ENCODE results near the gene PIGR. TPM values are rescaled to one million over a fixed set of nuclear protein-coding genes. Genes with fewer than 3 reads are reported as not detected.

Gene PIGR
- polyA plus RNA-seq, 1 donor (not counting 4 experiments of a cell fraction or from before 2014, with no cell fraction given) = 0.01 TPM

DNA sequence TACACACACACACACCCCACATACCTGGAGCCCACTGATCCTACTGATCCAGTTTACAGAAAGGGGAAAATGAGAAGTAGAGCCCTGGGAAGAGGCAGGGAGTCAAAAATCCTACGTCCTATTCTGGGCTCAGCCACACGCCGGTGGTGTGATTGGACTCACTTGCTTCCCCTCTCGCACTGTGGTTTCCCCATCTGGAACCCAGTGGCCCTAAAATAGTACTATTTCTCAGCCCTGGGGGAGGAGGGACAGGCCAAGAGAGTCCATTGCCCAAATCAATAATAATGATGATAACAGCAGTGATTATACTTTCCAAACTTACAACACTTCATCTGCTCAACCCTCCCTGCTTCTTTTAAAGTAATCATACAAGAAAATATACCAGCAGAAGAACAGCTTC, 2.9 kb upstream of the PIGR start:
- Histone ChIP-seq H3K4me2 (ENCODE audit: control insufficient read depth, extremely low read depth, insufficient read depth, low read depth, low read length) (no peak overlapping the region), H3K27me3 (ENCODE audit: control insufficient read depth, extremely low read depth, insufficient read depth, low read length) (peaks cover 10% of the 10 kb centered on the region), H3K4me3 (ENCODE audit: control insufficient read depth in 2 of 3, extremely low read depth in 1 of 3, insufficient read depth in 2 of 3, low read depth in 1 of 3, low read length in 3 of 3) (no peak overlapping the region), H3K79me2 (ENCODE audit: control insufficient read depth, insufficient read depth, low read length) (no peaks in the 10 kb centered on the region), H4K20me1 (ENCODE audit: control insufficient read depth, extremely low read depth, insufficient read depth, low read length) (no peaks in the 10 kb centered on the region), H3K9me1 (ENCODE audit: control insufficient read depth, extremely low read depth, insufficient read depth, low read length) (no peaks in the 10 kb centered on the region), H3K36me3 (ENCODE audit: control insufficient read depth in 2 of 2, extremely low read depth in 1 of 2, insufficient read depth in 2 of 2, low read length in 2 of 2) (no peaks in the 10 kb centered on the region), H3K9ac (ENCODE audit: control insufficient read depth, extremely low read depth, insufficient read depth, low read length) (no peak overlapping the region), H3K27ac (ENCODE audit: control insufficient read depth, insufficient read depth, low read length) (no peak overlapping the region), H2AFZ (ENCODE audit: control insufficient read depth, low read length) (no peak overlapping the region), H3K9me3 (ENCODE audit: control insufficient read depth, low read depth, low read length) (no peaks in the 10 kb centered on the region), H3K4me1 (ENCODE audit: control insufficient read depth, extremely low read depth, insufficient read depth, low read length) (peaks cover 9% of the 10 kb centered on the region)
- FAIRE-seq (no peak), DNase-seq (ENCODE audit: low read depth, low spot score) (no peak)
- dilution Hi-C loops (cut with MboI; ENCODE audit: extremely low pct_ligation_motif_present, low sequenced_read_pairs) = no loop called here
- no peak for TF ChIP-seq EZH2 (IDR thresholded peaks at IDR 0.05; ENCODE audit: low read length)
- TF ChIP-seq, protein P1, sequence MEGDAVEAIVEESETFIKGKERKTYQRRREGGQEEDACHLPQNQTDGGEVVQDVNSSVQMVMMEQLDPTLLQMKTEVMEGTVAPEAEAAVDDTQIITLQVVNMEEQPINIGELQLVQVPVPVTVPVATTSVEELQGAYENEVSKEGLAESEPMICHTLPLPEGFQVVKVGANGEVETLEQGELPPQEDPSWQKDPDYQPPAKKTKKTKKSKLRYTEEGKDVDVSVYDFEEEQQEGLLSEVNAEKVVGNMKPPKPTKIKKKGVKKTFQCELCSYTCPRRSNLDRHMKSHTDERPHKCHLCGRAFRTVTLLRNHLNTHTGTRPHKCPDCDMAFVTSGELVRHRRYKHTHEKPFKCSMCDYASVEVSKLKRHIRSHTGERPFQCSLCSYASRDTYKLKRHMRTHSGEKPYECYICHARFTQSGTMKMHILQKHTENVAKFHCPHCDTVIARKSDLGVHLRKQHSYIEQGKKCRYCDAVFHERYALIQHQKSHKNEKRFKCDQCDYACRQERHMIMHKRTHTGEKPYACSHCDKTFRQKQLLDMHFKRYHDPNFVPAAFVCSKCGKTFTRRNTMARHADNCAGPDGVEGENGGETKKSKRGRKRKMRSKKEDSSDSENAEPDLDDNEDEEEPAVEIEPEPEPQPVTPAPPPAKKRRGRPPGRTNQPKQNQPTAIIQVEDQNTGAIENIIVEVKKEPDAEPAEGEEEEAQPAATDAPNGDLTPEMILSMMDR (optimal IDR thresholded peaks at IDR 0.05 in 1 of 3, IDR thresholded peaks at IDR 0.05 in 1 of 3, conservative IDR thresholded peaks at IDR 0.05 in 1 of 3; ENCODE audit: extremely low read depth in 1 of 3, insufficient read depth in 2 of 3, low read length in 3 of 3) = no peak

DNA sequence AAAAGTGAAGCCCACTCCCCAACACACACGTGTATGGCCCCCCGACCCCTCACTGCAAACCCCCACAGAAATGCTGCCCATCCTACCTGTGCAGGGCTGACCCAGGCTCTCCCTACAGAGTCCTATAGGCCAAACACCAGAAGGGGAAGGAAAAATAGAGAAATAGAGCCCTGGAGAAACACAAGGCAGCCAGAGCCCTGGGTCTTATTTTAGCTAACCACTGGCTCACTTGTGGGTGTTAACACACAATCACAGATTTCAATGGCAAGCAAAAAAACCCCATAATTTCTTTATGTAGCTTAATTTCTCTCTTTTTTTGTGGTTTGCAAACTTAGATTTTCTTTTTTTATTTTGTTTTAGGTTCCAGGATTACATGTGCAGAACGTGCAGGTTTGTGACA, 989 bp upstream of the PIGR start:
- FAIRE-seq (no peak), DNase-seq (ENCODE audit: low read depth, low spot score) (no peak)
- H3K4me2 ChIP-seq (ENCODE audit: control insufficient read depth, extremely low read depth, insufficient read depth, low read depth, low read length) = no peak overlapping the region
- H3K9ac ChIP-seq (ENCODE audit: control insufficient read depth, extremely low read depth, insufficient read depth, low read length) = no peak overlapping the region
- no peak for TF ChIP-seq EZH2 (IDR thresholded peaks at IDR 0.05; ENCODE audit: low read length)
- TF ChIP-seq, protein P1 (optimal IDR thresholded peaks at IDR 0.05 in 1 of 3, IDR thresholded peaks at IDR 0.05 in 1 of 3, conservative IDR thresholded peaks at IDR 0.05 in 1 of 3; ENCODE audit: extremely low read depth in 1 of 3, insufficient read depth in 2 of 3, low read length in 3 of 3) = no peak
- H3K79me2 ChIP-seq (ENCODE audit: control insufficient read depth, insufficient read depth, low read length) = no peaks in the 10 kb centered on the region
- no peaks in the 10 kb centered on the region for H3K9me3 ChIP-seq (ENCODE audit: control insufficient read depth, low read depth, low read length)
- H3K36me3 ChIP-seq (ENCODE audit: control insufficient read depth in 2 of 2, extremely low read depth in 1 of 2, insufficient read depth in 2 of 2, low read length in 2 of 2) = no peaks in the 10 kb centered on the region
- H3K27ac ChIP-seq (ENCODE audit: control insufficient read depth, insufficient read depth, low read length) = no peak overlapping the region
- peaks cover 5% of the 10 kb centered on the region for H3K4me1 ChIP-seq (ENCODE audit: control insufficient read depth, extremely low read depth, insufficient read depth, low read length)
- H3K27me3 ChIP-seq (ENCODE audit: control insufficient read depth, extremely low read depth, insufficient read depth, low read length) = peaks cover 10% of the 10 kb centered on the region
- dilution Hi-C loops (cut with MboI; ENCODE audit: extremely low pct_ligation_motif_present, low sequenced_read_pairs) = no loop called here
- H3K4me3 ChIP-seq (ENCODE audit: control insufficient read depth in 2 of 3, extremely low read depth in 1 of 3, insufficient read depth in 2 of 3, low read depth in 1 of 3, low read length in 3 of 3) = no peak overlapping the region
- no peaks in the 10 kb centered on the region for H4K20me1 ChIP-seq (ENCODE audit: control insufficient read depth, extremely low read depth, insufficient read depth, low read length)
- H3K9me1 ChIP-seq (ENCODE audit: control insufficient read depth, extremely low read depth, insufficient read depth, low read length) = no peaks in the 10 kb centered on the region
- H2AFZ ChIP-seq (ENCODE audit: control insufficient read depth, low read length) = no peak overlapping the region

All from keratinocyte (primary cell).